ENCODE measurements around the gene ADD3. TPM values are rescaled to one million over a fixed set of nuclear protein-coding genes. Genes with fewer than 3 reads are reported as not detected.
A peak's percentile ranks its signal among the peaks of the same experiment; 100 is the strongest.

Gene ADD3
- total RNA-seq, 1 experiment from 2014 or later: 59.9 TPM

DNA sequence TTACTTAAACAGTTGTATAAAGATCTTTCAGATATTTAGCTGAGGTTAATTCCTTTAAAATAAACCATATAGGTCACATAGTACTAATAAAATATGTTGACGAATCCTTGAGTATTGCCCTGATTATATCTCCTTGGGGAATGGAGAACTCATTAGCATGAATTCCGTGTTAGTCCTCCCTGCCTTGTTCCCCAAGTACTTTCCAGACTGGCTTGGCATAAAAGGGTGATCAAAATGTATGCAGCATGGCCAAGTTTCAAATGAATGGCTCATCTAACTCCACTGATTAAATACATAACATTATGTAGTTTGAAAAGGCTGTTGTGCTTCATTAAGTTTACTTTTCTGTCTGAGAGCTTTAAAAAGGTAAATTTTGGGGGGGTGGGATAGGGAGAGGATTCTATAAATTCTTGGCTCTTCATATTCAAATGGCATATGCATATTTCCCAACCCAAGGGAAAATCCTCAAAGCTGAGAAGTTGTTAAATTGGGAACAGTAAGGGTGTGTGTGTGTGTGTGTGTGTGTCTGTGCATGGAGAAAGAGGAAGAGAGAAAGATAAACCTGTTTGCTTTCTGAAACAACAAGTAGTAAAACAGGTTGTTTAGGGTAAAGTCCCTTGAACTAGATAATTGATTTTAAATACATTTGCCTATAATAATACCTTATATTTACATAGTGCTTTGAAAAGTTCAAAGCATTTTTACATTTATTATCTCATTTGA, 4.8 kb upstream of the ADD3 start:
- H3K14ac ChIP-seq (ENCODE audit: insufficient read depth, low read length): no peak overlapping the region
- H3K18ac ChIP-seq (ENCODE audit: insufficient read length, low read depth, low read length): no peak overlapping the region
- no peak overlapping the region for H2BK15ac ChIP-seq (ENCODE audit: low read depth, low read length)
- H2BK20ac ChIP-seq (ENCODE audit: low read depth, low read length, poor library complexity, severe bottlenecking): no peak overlapping the region
- peaks cover 38% of the 10 kb centered on the region in 2 experiments for H3K4me1 Mint-ChIP-seq
- H3K27me3 ChIP-seq (ENCODE audit: insufficient read depth, low read length): no peaks in the 10 kb centered on the region
- H3K9ac ChIP-seq (ENCODE audit: extremely low read depth, insufficient read length, low read length): no peak overlapping the region
- no peak overlapping the region for H3K4ac ChIP-seq (ENCODE audit: low read depth, low read length)
- H2AFZ ChIP-seq (ENCODE audit: low read length): no peak overlapping the region
- no peak overlapping the region for H2BK5ac ChIP-seq (ENCODE audit: insufficient read length, low read length)
- no peak overlapping the region for H2BK120ac ChIP-seq (ENCODE audit: low read depth, low read length, poor library complexity, severe bottlenecking)
- no peaks in the 10 kb centered on the region for H3K36me3 Mint-ChIP-seq (ENCODE audit: insufficient read depth in 1 of 3, low read depth in 3 of 3)
- H4K8ac ChIP-seq (replicated peaks; ENCODE audit: insufficient read length, low read depth, low read length): no peak overlapping the region
- H3K9me3 ChIP-seq (ENCODE audit: control insufficient read depth, low read depth, low read length): no peaks in the 10 kb centered on the region
- H3K27ac Mint-ChIP-seq: peak overlapping the region; percentile 74 to 95 (median 92); a peak in 6 of 7 replicates
- no peak overlapping the region for H3K56ac ChIP-seq (ENCODE audit: insufficient read length, low read depth, low read length)
- H3K23ac ChIP-seq (ENCODE audit: insufficient read length, low read depth, low read length): no peak overlapping the region
- H3K4me3 Mint-ChIP-seq: peak overlapping the region; percentile 13 to 28; a peak in 4 of 5 replicates
- no peaks in the 10 kb centered on the region for H4K20me1 ChIP-seq (ENCODE audit: control insufficient read depth, insufficient read depth, insufficient read length)
- TF ChIP-seq, protein P1, sequence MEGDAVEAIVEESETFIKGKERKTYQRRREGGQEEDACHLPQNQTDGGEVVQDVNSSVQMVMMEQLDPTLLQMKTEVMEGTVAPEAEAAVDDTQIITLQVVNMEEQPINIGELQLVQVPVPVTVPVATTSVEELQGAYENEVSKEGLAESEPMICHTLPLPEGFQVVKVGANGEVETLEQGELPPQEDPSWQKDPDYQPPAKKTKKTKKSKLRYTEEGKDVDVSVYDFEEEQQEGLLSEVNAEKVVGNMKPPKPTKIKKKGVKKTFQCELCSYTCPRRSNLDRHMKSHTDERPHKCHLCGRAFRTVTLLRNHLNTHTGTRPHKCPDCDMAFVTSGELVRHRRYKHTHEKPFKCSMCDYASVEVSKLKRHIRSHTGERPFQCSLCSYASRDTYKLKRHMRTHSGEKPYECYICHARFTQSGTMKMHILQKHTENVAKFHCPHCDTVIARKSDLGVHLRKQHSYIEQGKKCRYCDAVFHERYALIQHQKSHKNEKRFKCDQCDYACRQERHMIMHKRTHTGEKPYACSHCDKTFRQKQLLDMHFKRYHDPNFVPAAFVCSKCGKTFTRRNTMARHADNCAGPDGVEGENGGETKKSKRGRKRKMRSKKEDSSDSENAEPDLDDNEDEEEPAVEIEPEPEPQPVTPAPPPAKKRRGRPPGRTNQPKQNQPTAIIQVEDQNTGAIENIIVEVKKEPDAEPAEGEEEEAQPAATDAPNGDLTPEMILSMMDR (conservative IDR thresholded peaks at IDR 0.05): no peak
- no peak overlapping the region for H2AK5ac ChIP-seq (ENCODE audit: insufficient read length, low read length)
- no peak overlapping the region for H3T11ph ChIP-seq (ENCODE audit: low read length)
- no peaks in the 10 kb centered on the region for H3K9me3 Mint-ChIP-seq
- H3K27ac ChIP-seq (ENCODE audit: insufficient read length, low read depth, low read length): peak overlapping the region; percentile 65
- peaks cover 10% of the 10 kb centered on the region for H3K23me2 ChIP-seq (ENCODE audit: insufficient read length, low read depth, low read length, poor library complexity, severe bottlenecking)
- DNase-seq: no peak
- no peak overlapping the region for H4K91ac ChIP-seq (ENCODE audit: insufficient read length, low read depth, low read length)
- H3K79me1 ChIP-seq (ENCODE audit: insufficient read depth, low read depth, low read length, poor library complexity, severe bottlenecking): no peaks in the 10 kb centered on the region
- WGBS (ENCODE audit: extremely low coverage, insufficient read length, low lambda C conversion rate): no CpG with 5 or more reads among the region's 2 CpGs
- no peaks in the 10 kb centered on the region for H3K79me2 ChIP-seq (ENCODE audit: insufficient read depth, low read length)
- H3K4me2 ChIP-seq (ENCODE audit: insufficient read depth, insufficient read length, low read length): peak overlapping the region; percentile 4
- peaks cover 4% of the 10 kb centered on the region for H3K4me1 ChIP-seq (ENCODE audit: insufficient read depth, low read length)
- no peak overlapping the region for H2BK12ac ChIP-seq (ENCODE audit: insufficient read length, low read depth, low read length)
- no peak overlapping the region for H4K5ac ChIP-seq (ENCODE audit: insufficient read length, low read depth, low read length)
- H3K27me3 Mint-ChIP-seq (ENCODE audit: low read depth): peaks cover 2% of the 10 kb centered on the region; the same call in 1 of the 2 replicates

Data from H9 (cell line).